Right lobe of liver (tissue), 4 donors: ENCODE measurements around the gene DCST1.

Source experiments
- POLR2A ChIP-seq: fragments of 450-650 bp; IDR thresholded peaks from one replicate; pipeline ENCODE4 v1.6.1; 2017; ENCODE audit warnings: antibody characterized with exemption, mild to moderate bottlenecking
- TF ChIP-seq, protein P1 (sequence below), 4 donors: fragments of 200-600 bp in 3 of 4; fragments of 450-650 bp in 1 of 4; IDR thresholded peaks; one replicate each; pipeline versions ENCODE4 v1.5.1 to v1.8.0; 2016 to 2022; ENCODE audit warnings: antibody characterized with exemption in 4 of 4, mild to moderate bottlenecking in 2 of 4
- donor health status: DM: no; HTN: no; CAD: no.
- donor health status: DM: no; HTN: no; CAD: no.
- donor health status: DM: no; HTN: yes; CAD: no.

DNA sequence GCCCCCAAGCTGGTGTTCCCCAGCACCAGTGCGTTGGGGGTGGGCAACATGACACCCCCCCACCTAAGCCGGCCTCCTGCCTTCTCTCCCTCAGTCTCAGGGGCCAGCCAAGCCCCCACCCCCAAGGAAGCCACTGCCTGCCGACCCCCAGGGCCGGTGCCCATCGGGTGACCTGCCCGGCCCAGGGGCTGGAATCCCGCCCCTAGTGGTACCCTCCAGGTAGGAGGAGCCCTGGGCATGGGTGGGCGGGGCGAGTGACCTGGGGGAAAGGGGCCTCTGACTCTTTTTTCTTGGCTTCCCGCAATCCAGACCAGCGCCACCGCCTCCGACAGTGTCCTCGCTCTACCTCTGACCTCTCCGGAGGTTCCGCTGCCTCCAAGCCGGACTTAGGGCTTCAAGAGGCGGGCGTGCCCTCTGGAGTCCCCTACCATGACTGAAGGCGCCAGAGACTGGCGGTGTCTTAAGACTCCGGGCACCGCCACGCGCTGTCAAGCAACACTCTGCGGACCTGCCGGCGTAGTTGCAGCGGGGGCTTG, 28.6 kb downstream of the DCST1 start:
- TF ChIP-seq, protein P1, sequence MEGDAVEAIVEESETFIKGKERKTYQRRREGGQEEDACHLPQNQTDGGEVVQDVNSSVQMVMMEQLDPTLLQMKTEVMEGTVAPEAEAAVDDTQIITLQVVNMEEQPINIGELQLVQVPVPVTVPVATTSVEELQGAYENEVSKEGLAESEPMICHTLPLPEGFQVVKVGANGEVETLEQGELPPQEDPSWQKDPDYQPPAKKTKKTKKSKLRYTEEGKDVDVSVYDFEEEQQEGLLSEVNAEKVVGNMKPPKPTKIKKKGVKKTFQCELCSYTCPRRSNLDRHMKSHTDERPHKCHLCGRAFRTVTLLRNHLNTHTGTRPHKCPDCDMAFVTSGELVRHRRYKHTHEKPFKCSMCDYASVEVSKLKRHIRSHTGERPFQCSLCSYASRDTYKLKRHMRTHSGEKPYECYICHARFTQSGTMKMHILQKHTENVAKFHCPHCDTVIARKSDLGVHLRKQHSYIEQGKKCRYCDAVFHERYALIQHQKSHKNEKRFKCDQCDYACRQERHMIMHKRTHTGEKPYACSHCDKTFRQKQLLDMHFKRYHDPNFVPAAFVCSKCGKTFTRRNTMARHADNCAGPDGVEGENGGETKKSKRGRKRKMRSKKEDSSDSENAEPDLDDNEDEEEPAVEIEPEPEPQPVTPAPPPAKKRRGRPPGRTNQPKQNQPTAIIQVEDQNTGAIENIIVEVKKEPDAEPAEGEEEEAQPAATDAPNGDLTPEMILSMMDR (IDR thresholded peaks at IDR 0.05), result no peak
- TF ChIP-seq POLR2A, result no peak
